ELF-1 (cell line): ENCODE data around the gene LILRA5.
"Not testable (repeated sequence)": the region's sequence is repeated elsewhere in the genome, so short reads cannot be mapped to it uniquely, and the experiment has no call there.

ENCODE experiments used
- DNase-seq: peaks from one replicate; pipeline ENCODE4 v3.0.0-alpha.2; 2016; ENCODE audit warnings: low read depth, low spot score

Gene LILRA5

DNA sequence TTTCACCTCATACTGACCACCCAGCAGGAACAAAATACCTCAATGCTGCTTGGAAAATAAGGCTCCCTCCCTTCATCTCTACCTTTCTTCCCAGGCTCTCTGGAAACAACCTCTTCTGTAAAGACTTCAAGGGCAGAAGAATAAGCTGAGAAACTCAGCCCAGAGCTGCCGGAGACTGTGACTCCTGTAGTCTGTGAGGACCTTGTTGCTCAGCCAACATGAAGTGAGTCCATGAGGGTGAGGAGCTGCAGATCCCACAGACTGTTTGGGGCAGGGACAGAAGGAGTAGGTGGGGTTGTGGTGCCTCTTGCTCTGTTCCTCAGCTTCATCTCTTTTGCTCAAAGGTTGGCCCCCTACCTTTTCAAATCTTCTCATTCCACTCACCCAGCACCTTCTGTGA is 7.8 kb downstream of the LILRA5 start:
- DNase-seq, result no peak

DNA sequence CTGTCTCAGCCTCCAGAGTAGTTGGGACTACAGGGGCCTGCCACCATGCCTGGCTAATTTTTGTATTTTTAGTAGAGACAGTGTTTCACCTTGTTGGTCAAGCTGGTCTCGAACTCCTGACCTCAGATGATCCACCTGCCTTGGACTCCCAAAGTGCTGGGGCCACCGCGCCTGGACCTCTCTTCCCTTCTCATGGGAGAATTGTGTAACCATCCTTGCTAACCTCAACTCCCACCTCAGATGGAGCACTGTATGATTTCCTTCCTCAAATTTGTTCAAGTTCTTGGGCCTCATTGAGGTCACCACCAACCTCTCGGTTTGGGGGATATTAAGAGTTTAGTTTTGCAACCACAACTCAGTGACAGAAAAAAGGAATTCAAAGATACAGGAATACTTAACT is 10.7 kb downstream of the LILRA5 start:
- no peak for DNase-seq

DNA sequence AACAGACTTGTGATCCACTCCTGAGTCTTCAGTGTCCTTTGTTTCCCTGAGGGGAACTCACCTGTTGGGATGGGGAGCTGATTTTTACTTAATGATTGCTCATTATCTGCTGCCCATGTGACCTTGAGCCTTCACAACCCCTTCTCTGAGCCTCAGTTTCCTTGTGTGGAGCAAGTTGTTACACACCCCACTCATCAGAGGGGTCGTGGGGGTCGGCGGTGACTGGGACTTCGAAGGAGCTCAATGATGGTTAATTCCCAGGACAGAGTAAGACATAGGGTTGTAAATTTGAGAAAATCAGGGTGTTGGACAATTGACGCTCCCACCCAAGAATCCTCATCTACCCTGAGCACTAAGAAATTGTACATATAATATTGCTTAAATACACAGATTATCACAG is 13.5 kb downstream of the LILRA5 start:
- no peak for DNase-seq

DNA sequence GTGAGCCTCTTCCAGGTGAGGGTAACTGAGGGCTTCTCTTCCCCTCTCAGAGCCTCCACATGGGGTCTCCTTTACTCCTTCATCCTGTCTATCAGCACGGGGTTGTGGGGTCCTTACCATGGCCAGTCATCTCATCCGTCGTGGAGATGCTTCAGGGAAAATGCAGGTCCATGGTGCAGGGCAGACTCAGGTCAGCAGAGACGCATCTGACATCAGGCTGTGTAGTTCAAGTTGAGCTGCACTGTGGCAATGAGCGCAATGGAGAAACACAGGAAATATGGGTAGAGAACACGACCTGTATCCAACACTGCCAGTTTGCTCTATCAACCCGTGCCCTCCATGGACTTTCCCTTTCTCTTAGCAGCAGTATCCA is 13.9 kb downstream of the LILRA5 start:
- DNase-seq, result no peak

DNA sequence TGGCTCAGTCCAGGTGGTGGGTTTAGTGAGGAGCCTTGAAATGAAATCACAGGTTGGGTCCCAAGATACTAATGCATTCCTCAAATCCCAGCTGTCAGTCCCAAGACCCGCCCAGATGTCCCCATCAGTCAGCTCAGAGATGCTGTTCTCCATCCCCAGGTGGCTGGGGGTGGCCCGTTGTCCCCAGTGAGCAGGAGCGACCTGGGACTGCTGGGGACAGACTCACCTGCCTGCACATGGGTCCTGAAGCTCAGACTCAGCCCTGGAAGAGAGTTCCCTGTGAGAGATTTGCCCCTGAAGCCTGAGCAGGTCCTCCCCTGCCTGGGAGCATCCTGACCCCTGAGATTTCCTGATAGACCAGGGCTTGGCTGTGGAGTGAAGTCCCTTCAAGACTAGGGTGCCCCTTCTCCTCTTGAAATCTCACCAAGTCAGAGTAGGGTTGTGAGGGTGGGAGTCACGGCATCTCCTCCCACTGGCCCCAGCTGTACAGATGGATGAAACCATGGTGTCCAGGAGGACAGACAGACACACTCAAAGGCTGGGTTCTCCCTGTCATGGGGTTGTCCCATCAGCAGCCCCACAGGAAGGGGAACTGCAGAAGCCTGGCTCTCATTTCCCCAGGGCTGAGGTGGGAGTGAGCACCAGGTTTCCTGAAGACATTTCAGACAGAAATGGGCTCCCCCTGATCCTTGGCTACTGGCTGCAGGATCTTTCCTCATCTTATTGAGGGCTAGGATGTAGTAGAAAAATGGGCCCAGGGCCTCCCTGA is 14.4 kb downstream of the LILRA5 start:
- no peak for DNase-seq

DNA sequence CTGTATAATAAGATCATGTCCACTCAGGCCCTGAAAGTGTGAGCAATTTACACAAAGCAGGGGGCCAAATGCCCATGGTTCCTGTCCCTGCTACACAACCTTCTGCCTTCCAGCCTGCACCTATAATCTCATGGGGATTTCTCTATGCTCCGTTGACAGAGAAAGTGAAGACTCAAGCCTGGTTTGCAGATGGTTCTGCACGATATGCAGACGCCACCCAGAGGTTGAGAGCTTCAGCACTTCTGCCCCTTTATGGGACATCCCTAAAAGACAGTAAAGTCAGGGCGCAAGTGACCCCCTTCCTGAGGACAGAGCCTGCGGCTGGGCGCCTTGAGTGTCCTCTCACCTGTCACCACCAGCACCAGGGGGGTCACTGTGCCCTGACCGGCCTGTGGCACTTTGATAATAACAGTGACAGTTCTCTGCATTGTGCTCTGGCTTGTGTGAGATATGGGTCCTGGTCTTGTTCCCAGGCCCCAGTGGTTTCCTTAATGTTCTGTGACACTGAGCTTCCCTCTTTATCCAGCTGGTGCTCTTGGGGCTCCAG is 15.1 kb downstream of the LILRA5 start:
- no peak for DNase-seq

DNA sequence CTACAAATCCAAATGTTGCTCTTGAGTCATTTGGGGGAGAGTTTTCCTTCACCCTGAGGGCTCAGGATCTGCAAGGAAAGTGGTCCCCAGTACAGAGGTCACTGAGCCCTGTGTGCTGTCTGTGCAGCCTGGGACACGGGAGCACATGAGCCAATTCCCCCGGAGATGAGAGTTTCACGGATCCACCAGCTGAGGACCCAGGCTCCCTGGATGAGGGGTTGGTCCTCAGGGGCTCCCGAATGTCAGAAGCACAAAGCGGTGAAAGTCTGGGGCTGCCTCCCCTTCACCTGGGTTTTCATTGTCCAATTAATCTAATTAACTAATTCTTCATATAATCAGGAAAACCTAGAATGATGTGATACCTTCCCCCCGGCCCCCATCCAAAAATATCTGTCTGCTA is 18.4 kb downstream of the LILRA5 start:
- DNase-seq, result no peak

DNA sequence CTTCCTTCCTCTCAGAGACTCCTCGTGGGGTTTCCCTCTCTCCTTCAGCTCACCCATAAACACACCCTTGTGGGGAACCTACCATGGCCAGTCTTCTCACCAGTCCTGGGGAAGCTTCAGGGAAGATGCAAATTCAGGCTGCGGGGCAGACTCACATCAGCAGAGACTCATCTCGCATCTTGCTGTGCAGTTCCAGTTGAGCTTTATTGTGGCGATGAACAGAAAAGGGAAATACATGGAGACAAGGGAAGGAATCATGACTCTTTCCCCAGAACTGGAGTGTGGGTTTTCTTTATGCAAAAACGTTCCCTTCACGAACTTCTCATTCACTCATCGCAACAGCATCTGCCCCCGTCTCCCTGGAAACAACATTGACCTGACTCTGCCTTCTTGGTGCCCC is 23.8 kb downstream of the LILRA5 start:
- not testable (repeated sequence) for DNase-seq

DNA sequence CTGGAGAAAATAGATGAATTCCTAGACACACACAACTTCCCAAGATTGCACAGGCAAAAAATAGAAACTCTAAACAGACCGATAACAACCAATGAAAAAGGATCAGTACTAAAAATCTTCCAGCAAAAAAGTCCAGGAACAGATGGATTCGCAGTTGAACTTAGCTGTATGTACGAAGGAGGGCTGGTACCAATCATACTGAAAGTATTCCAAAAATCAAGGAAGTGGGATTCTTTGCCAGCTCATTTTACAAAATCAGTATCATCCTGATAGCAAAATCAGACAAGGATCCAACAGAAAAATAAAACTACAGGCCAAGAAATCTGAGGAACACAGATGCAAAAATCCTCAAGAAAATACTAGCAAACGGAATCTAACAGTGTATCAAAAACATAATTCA is 25.5 kb downstream of the LILRA5 start:
- DNase-seq, result no peak

DNA sequence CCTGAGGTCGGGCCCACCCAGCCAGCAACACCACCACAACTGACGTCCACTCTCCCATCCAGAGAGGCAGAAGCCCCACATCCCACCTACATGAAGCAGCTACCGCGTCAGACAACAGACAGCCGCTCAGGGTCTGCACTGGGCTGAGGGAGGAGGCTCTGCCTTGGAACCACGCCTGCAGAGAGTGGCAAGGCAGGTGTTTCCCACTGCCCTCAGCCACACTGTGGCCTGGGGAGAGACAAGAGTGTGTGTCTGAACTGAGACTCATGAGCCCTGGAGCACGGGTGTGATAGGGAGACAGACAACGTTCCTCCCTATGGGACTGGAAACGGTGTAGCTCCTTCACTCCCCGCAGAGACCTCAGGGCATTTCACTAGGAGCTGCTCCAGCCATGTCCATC is 26.7 kb downstream of the LILRA5 start:
- not testable (repeated sequence) for DNase-seq

DNA sequence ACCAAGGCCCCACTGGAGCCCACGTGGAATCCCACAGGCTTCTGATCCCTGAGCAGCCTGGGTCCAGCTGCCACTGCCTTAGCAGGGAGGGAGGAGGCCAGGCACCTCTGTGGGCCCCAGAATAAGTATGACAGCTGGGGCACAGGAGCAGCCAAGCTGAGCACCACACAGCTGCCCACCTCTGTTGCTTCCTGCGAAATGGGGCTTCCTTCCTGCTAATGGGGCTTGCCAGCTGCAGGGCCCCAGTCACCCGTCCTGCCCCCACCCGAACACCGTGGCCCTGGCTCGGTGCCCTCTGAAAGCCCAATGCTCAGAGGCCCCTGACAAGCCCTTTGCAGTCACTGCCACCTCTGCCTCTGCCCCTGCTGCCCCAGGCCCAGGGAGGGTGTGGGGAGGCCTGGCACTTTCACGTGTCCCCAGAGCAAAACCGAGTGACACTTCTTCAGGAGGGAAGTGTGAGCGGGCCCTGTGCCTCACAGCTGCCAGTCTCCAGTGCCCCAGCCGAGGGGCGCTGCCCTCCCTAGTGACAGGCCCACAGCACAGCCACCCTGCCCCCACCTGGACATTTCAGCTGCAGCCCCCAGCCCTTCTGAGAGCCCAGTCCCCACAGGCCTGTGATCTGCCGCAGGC is 27.4 kb downstream of the LILRA5 start:
- DNase-seq, result not testable (repeated sequence)

DNA sequence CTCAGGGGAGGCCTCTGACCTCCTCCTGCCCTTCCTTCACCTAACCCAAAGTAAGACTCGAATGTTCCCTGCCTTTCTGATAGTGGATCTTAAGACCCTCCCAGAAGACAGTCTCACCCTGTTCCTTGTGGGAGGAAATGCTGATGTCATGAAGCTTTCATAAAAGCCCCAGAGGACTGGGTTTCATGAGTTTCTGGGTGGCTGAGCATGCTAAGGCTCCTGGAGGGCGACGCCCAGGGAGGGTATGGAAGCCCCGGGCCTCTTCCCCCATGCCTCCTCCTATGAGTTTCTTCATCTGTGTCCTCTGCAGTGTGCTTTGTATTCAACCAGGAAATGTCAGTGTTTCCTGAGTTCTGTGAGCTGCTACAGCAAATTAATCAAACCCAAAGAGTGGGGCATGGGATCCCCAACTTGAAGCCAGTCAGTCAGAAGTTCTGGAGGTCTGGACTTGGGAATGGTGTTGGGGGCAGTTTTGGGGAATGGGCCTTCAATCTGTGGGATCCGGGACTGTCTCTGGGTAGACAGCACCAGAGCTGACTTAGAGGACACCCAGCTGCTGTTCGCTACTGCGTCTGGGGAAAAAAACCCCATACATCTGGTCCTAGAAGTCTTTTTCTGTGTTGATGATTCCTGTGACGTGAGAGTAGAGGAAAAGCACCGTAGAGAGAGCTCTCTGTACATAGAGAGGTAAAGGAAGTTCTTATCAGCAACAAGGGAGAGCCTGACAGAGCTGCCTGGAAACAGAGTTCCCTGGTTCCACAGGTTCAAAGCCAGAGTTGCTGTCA is 30.1 kb downstream of the LILRA5 start:
- DNase-seq, result no peak

DNA sequence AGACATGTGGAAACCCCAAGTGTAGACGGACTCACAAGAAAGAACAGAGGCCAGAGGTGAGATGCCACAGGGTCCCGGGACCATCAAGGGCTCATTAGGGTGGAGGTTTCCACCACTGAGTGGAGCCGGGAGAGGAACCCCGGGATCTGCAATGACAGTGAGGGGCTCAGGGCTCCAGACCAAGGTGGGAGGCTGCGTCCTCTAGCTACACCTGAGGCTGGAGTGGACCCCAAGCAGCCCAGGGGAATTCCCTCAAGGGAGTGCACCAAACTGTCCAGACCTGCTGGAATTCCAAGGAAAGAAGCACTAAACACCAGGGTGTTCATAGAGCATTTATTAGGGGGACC is 31.3 kb downstream of the LILRA5 start:
- not testable (repeated sequence) for DNase-seq

DNA sequence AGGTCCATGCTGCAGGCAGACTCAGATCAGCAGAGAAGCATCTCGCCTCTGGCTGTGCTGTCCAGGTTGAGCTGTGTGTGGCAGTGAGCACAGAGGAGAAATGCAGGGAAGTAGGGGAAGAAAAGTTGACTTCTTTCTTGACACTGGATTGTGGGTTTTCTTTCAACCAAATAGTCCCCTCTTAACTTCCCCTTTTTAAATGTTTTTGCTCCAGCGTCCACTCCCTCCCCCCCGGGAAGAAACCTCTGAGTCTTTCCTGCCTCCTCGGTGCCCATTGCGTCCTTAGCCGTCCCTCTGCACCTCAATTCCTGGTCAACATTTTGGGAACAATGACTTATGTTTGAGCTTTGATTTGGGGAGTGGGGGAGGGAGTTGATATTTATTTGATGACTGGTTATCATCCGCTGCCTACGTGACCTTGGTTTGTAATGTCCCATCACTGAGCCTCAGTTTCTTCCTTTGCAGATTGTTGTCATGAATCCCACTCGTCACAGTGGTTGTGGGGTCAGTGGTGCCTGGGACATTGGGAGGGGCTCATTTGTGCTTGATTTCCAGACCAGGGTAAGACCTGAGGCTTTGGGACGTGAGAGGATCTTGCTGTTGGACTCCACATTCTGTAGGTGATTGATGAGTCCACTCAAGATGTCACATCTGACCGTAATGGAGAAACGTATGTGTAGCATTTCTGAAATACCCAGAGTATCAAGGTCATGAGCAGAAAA is 31.8 kb downstream of the LILRA5 start, which contains the start of gene LILRB2:
Gene LILRB2 (minus strand): TSS at position 104 of the 722 bp plus-strand sequence. CDS start 614 bp downstream, outside the sequence.
- DNase-seq, result no peak

DNA sequence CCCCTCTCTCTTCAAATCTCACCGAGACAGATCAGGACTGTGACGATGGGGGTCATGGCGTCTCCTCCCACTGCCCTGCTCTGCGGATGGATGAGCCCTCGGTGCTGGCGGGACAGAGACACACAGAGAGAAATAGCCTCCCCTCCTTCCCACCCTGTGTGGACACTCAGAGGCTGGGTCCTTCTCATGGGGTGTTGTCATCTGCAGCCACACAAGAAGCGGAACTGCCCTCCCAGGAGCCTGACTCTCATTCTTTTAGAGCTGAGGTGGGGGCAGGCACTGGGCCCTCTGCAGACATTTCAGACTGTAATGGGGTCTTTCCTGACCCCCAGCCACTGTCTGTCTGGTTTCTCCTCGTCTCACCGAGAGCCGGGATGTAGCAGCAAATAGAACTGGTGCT is 32.5 kb downstream of the LILRA5 start:
- not testable (repeated sequence) for DNase-seq

DNA sequence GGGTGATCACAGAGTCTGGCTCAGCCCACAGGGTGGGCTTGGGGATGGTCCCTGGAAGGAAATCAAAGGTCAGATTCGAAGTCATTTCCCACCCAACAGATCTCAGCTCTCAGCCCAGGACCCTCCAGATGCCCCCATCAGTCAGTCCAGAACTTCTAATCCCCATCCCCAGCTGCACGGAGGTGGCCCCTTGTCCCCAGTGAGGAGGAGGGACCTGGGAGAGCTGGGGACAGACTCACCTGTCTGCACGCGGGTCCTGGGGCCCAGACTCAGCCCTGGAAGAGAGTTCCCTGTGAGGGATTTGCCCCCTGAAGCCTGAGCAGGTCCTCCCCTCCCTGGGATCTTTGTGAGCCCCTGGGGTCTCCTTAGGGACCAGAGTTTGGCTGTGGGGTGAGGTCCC is 32.9 kb downstream of the LILRA5 start:
- not testable (repeated sequence) for DNase-seq

DNA sequence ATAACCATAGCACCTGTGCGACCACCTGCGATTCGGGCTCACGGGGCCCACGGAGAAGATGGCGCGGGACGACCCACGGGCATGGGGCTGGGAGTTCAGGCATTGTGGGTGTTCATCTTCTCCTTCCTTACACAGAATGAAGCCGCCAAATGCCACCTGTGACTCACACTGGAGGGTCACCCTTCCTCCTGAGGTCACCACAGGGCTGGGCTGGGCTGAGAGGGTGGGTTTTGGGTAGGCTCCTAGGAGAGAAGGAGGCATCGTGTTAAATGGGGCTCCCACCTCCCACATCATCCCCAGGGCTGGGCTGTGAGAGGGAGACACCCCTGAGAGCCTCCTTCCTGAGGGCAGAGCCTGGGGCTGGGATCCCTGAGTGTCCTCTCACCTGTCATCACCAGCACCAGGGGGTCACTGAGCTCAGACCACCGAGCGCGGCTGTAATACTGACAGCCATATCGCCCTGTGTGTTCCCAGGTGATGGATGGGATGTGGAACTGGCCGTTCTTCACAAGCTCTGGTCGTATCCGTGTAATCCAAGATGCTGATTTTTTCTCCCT is 33.5 kb downstream of the LILRA5 start:
- DNase-seq, result no peak

DNA sequence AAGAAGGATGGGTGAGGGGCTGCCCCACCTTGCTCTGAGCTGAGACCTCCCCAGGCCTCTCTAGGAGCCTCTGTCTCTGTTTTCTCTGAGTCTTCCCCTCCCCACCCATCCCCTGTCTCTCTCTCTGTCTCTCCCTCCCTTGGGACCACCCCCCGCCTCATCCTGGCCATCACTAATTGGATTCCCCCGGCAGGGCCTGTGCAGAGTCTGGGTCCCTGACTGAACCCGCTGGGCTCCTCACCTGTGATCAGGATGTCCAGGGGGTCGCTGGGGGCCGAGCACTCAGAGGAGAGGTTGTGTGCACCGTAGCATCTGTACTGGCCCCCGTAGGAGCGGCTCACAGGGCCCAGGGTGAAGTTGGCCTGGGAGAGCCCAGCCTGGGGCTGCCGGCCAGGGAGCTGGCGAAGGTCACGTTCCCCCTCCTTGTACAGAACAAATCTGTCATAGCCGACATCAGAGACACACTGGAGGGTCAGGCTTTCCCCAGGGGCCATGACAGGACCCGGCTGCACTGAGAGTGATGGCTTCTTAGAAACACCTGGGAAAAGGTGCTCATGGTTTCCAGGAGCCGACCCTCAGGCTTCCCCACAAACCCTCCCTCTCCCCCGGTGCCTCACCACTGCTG is 34.3 kb downstream of the LILRA5 start:
- DNase-seq, result not testable (repeated sequence)

DNA sequence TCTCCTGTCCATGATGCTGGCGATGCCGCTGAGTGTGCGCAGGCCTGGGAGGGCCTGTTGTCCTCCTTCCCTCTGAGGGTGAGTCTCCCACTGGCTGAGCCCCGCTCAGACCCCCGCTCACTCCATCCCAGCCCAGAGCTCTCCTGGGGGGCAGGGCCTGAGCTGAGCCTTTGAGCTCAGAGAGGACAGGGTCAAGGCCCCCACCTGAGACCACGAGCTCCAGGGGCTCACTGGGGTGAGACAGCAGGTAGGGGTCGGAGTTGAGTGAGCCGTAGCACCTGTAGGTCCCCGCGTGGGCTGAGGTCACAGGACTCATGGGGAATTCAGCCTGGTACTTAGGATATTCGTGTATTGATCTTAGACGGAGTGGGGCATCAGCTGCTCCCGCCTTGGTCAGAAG is 34.9 kb downstream of the LILRA5 start:
- DNase-seq, result not testable (repeated sequence)

DNA sequence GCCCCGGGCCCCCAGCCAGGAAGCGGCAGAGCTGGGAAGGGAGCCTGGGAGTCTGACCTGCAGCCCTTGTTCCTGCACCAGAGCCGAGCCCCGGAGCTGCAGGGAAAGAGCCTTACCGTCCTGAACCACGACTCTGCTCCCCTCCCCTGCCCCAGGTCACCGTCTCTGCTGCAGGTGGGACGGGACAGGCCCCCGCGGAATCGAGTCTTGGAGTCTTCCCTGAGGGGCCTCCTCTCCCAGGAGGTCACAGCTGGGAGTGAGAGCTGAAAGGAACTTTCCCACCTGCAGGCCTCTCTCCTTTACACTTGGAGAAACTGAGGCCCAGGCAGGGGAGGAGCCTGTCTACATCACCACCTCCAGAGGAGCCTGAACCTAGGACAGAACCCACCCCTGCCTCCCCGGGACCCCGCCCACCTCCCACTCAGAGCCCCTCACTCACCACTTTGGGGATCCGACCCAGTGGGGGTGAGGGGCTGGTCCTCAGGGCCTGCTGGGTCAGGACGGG is 35.8 kb downstream of the LILRA5 start:
- not testable (repeated sequence) for DNase-seq

DNA sequence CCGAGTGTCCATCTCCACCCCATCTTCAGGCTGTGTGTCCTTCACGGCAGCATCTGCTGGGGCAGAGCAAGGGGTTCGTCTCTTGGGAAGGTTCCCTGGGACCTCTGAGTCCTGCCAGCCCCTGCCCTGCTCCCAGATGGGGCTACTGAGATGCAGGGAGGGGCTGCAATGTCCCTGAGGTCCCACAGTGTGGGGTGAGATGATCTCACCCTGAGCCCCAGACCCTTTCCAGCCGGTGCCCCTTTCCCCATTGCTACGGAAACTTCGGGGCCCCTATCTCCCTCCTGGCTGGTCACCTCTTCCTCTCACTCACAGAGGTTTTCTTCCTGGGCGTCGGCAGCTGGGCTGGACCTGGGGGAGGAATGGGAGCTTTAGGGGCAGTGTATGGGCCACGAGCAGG is 37.0 kb downstream of the LILRA5 start:
- no peak for DNase-seq
